ENCODE data around the gene PHF12.

- TF ChIP-seq CTCF (IDR thresholded peaks at IDR 0.05) (no peak), POLR2A (IDR thresholded peaks at IDR 0.05) (no peak)
These were observed 60.1 kb downstream of the PHF12 start for GRCh38 chr17:28891201-28891600.
